DND-41 (cell line): ENCODE data around the gene PLEKHJ1.

ENCODE experiments used
- ATAC-seq: fragments of 200-7000 bp; cut with Tn5 transposase; 3 replicates; pipeline ENCODE4 v1.9.1; 2021; ENCODE audit warnings: low read depth; ENCODE audit not compliant: insufficient read depth
- DNase-seq: peaks from one replicate; pipeline ENCODE4 v3.0.0-alpha.2; 2020
- H2AFZ ChIP-seq: 2 replicates; pipeline ENCODE4 v1.6.0; 2012; ENCODE audit warnings: low read depth, low read length
- H3K27ac ChIP-seq: 2 replicates; pipeline ENCODE4 v1.5.1; 2012; ENCODE audit warnings: low read length, inconsistent platforms
- H3K27me3 ChIP-seq: fragments of 200-600 bp; sonication (generic); 2 replicates; pipeline ENCODE4 v1.6.0; 2012; ENCODE audit warnings: low read length, mild to moderate bottlenecking, inconsistent platforms; ENCODE audit not compliant: insufficient read depth, poor library complexity
- H3K36me3 ChIP-seq: 2 replicates; pipeline ENCODE4 v1.5.1; 2012; ENCODE audit warnings: low read length, inconsistent platforms; ENCODE audit not compliant: insufficient read depth
- H3K4me1 ChIP-seq: 2 replicates; pipeline ENCODE4 v1.5.1; 2012; ENCODE audit warnings: mild to moderate bottlenecking, low read length; ENCODE audit not compliant: insufficient read depth
- H3K4me2 ChIP-seq: 2 replicates; pipeline ENCODE4 v1.6.0; 2012; ENCODE audit warnings: mild to moderate bottlenecking, moderate library complexity, low read length, inconsistent platforms; ENCODE audit not compliant: insufficient read depth
- H3K4me3 ChIP-seq, 2 experiments: fragments of 200-600 bp in 1 of 2; shearing (Covaris generic) in 1 of 2; 2 replicates each; pipeline ENCODE4 v1.5.1; 2012 to 2016; ENCODE audit warnings: inconsistent platforms in 2 of 2, low read length in 2 of 2, mild to moderate bottlenecking in 2 of 2, low read depth in 1 of 2, moderate library complexity in 1 of 2
- H3K79me2 ChIP-seq: 2 replicates; pipeline ENCODE4 v1.6.0; 2012; ENCODE audit warnings: low read length, inconsistent platforms; ENCODE audit not compliant: insufficient read depth
- H3K9ac ChIP-seq: 2 replicates; pipeline ENCODE4 v1.6.0; 2012; ENCODE audit warnings: low read depth, mild to moderate bottlenecking, inconsistent platforms, low read length, moderate library complexity
- H3K9me3 ChIP-seq: 2 replicates; pipeline ENCODE4 v1.5.1; 2012; ENCODE audit warnings: low read length, moderate library complexity, mild to moderate bottlenecking, inconsistent platforms; ENCODE audit not compliant: insufficient read depth, severe bottlenecking
- H4K20me1 ChIP-seq: 2 replicates; pipeline ENCODE4 v1.6.0; 2012; ENCODE audit warnings: low read length; ENCODE audit not compliant: insufficient read depth
- CTCF ChIP-seq: IDR thresholded peaks from 2 replicates; pipeline ENCODE4 v1.5.1; 2012; ENCODE audit warnings: borderline replicate concordance, low read length, moderate library complexity, mild to moderate bottlenecking; ENCODE audit not compliant: poor library complexity, severe bottlenecking; ENCODE audit errors: extremely low read depth
- EZH2 ChIP-seq: IDR thresholded peaks from 3 replicates; pipeline ENCODE4 v1.6.1; 2012; ENCODE audit warnings: borderline replicate concordance, low read depth, mild to moderate bottlenecking, moderate library complexity, low read length, inconsistent platforms; ENCODE audit not compliant: severe bottlenecking

The PLEKHJ1 gene

GRCh38 chr19:2192862-2193261, 43.3 kb downstream of the PLEKHJ1 start:
- ATAC-seq = no peak
- Histone ChIP-seq H3K27ac (no peak overlapping the region), H3K9ac (no peak overlapping the region), H4K20me1 (peaks cover 87% of the 10 kb centered on the region), H3K27me3 (no peaks in the 10 kb centered on the region), H2AFZ (no peak overlapping the region), H3K9me3 (no peaks in the 10 kb centered on the region), H3K4me2 (no peak overlapping the region), H3K4me3 (no peak overlapping the region), H3K79me2 (peaks cover 92% of the 10 kb centered on the region), H3K36me3 (peaks cover 97% of the 10 kb centered on the region), H3K4me1 (no peaks in the 10 kb centered on the region)
- DNase-seq = no peak
- TF ChIP-seq CTCF (no peak), EZH2 (no peak)

GRCh38 chr19:2191456-2192310, 44.4 kb downstream of the PLEKHJ1 start:
- Histone ChIP-seq H3K9me3 (no peaks in the 10 kb centered on the region), H4K20me1 (peaks cover 84% of the 10 kb centered on the region), H2AFZ (no peak overlapping the region), H3K27ac (no peak overlapping the region), H3K4me3 (no peak overlapping the region), H3K4me2 (no peak overlapping the region), H3K36me3 (peaks cover 95% of the 10 kb centered on the region), H3K4me1 (no peaks in the 10 kb centered on the region), H3K79me2 (peaks cover 91% of the 10 kb centered on the region), H3K9ac (no peak overlapping the region), H3K27me3 (no peaks in the 10 kb centered on the region)
- DNase-seq (no peak), ATAC-seq (no peak)
- no peak for TF ChIP-seq EZH2
- TF ChIP-seq CTCF = no peak

DNA sequence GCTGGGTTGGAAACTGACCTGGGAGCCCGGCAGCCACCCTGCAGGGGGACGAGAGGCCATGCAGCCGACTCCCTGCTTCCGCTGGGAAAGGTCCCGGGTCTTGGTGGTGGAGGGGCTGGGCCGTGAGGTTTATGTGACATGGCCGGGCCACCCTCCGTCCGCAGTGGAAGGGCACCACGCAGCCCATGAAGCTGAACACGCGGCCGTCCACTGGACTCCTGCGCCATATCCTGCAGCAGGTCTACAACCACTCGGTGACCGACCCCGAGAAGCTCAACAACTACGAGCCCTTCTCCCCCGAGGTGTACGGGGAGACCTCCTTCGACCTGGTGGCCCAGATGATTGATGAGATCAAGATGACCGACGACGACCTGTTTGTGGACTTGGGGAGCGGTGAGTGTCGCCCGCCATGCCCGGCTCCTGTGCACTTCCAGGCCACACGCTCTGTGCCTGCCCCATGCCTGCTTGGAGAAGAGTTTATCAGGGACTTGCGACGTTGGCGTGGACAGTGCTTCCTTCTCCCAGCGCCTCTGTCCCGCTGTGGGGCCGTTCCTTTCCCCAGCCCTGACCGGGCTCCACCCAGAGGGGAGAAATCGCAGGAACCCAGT, 45.2 kb downstream of the PLEKHJ1 start:
- peaks cover 91% of the 10 kb centered on the region for H3K79me2 ChIP-seq
- ATAC-seq = no peak

More for the DNA sequence above, 45.2 kb downstream of the PLEKHJ1 start:
- peaks cover 95% of the 10 kb centered on the region for H3K36me3 ChIP-seq
- H3K9ac ChIP-seq = no peak overlapping the region
- TF ChIP-seq EZH2 (no peak), CTCF (no peak)
- DNase-seq = no peak
- H3K27ac ChIP-seq = no peak overlapping the region
- H2AFZ ChIP-seq = no peak overlapping the region
- no peaks in the 10 kb centered on the region for H3K27me3 ChIP-seq
- H3K4me1 ChIP-seq = no peaks in the 10 kb centered on the region
- H4K20me1 ChIP-seq = peaks cover 84% of the 10 kb centered on the region
- H3K9me3 ChIP-seq = no peaks in the 10 kb centered on the region
- no peak overlapping the region for H3K4me3 ChIP-seq
- H3K4me2 ChIP-seq = no peak overlapping the region
